CD8-positive, alpha-beta memory T cell (primary cell): ENCODE data around the gene ZNF398. TPM values are rescaled to one million over a fixed set of nuclear protein-coding genes. Genes with fewer than 3 reads are reported as not detected.

Source experiments
- CTCF ChIA-PET: fragments of 350-600 bp; sonication (Branson Sonifier 250); formaldehyde crosslinking; loops from one replicate; lab custom pipeline; 2021; ENCODE audit warnings: antibody characterized with exemption; lab: Charles Lee
- POLR2A ChIA-PET: fragments of 350-600 bp; sonication (Branson Sonifier 250); formaldehyde crosslinking; loops from one replicate; lab custom pipeline; 2021; ENCODE audit warnings: antibody characterized with exemption; lab: Charles Lee
- DNase-seq, 5 donors: peaks; one replicate each; pipeline versions ENCODE4 v3.0.0 to v3.0.0-alpha.2; 2020 to 2022; ENCODE audit warnings: mixed read lengths in 1 of 5
- H3K27ac ChIP-seq: one replicate; pipeline ENCODE4 v1.7.0; 2013; ENCODE audit warnings: low read depth, mild to moderate bottlenecking, low read length, moderate library complexity
- H3K27me3 ChIP-seq: 2 replicates; pipeline ENCODE4 v1.7.0; 2013; ENCODE audit warnings: low read length, mild to moderate bottlenecking; ENCODE audit not compliant: insufficient read depth, poor library complexity, severe bottlenecking
- H3K36me3 ChIP-seq: 2 replicates; pipeline ENCODE4 v1.7.0; 2013; ENCODE audit warnings: mild to moderate bottlenecking, low read length, moderate library complexity; ENCODE audit not compliant: insufficient read depth
- H3K4me1 ChIP-seq: 2 replicates; pipeline ENCODE4 v1.7.0; 2013; ENCODE audit warnings: mild to moderate bottlenecking, low read length, moderate library complexity; ENCODE audit not compliant: insufficient read depth
- H3K4me3 ChIP-seq: 2 replicates; pipeline ENCODE4 v1.7.0; 2013; ENCODE audit warnings: mild to moderate bottlenecking, low read length
- H3K9me3 ChIP-seq: 2 replicates; pipeline ENCODE4 v1.7.0; 2013; ENCODE audit warnings: mild to moderate bottlenecking, low read length
- H3K27ac Mint-ChIP-seq, 8 donors: one replicate each; pipeline ENCODE4 v1.8.0; 2020 to 2021; ENCODE audit warnings: mixed read lengths in 8 of 8, mild to moderate bottlenecking in 6 of 8, inconsistent platforms in 3 of 8, moderate library complexity in 3 of 8
- H3K27me3 Mint-ChIP-seq, 2 donors: one replicate each; pipeline ENCODE4 v1.8.0; 2020 to 2021; ENCODE audit warnings: mixed read lengths in 2 of 2, mild to moderate bottlenecking in 1 of 2, moderate library complexity in 1 of 2
- H3K36me3 Mint-ChIP-seq, 3 donors: one replicate each; pipeline ENCODE4 v1.8.0; 2020 to 2021; ENCODE audit warnings: mixed read lengths in 3 of 3, inconsistent platforms in 1 of 3, mild to moderate bottlenecking in 1 of 3
- H3K4me1 Mint-ChIP-seq, 3 donors: one replicate each; pipeline ENCODE4 v1.8.0; 2020 to 2021; ENCODE audit warnings: mixed read lengths in 3 of 3, inconsistent platforms in 1 of 3, mild to moderate bottlenecking in 1 of 3
- H3K4me3 Mint-ChIP-seq, 7 donors: one replicate each; pipeline ENCODE4 v1.8.0; 2020 to 2021; ENCODE audit warnings: mixed read lengths in 7 of 7, mild to moderate bottlenecking in 6 of 7, moderate library complexity in 4 of 7, inconsistent platforms in 2 of 7
- H3K9me3 Mint-ChIP-seq, 5 donors: one replicate each; pipeline ENCODE4 v1.8.0; 2020 to 2022; ENCODE audit warnings: mixed read lengths in 5 of 5, mild to moderate bottlenecking in 3 of 5, moderate library complexity in 2 of 5, inconsistent platforms in 1 of 5
- polyA plus RNA-seq: library from polyadenylated mRNA; unstranded; fragments of 300-500 nt; fragmentation: Illumina TruSeq; gene quantifications from one replicate; pipeline ENCODE4 v1.2.3, GENCODE V29; 2021
- total RNA-seq, 2 experiments: library from RNA; stranded (reverse); gene quantifications; one replicate each; pipeline ENCODE4 v1.2.3, GENCODE V29; 2021

Gene ZNF398, protein sequence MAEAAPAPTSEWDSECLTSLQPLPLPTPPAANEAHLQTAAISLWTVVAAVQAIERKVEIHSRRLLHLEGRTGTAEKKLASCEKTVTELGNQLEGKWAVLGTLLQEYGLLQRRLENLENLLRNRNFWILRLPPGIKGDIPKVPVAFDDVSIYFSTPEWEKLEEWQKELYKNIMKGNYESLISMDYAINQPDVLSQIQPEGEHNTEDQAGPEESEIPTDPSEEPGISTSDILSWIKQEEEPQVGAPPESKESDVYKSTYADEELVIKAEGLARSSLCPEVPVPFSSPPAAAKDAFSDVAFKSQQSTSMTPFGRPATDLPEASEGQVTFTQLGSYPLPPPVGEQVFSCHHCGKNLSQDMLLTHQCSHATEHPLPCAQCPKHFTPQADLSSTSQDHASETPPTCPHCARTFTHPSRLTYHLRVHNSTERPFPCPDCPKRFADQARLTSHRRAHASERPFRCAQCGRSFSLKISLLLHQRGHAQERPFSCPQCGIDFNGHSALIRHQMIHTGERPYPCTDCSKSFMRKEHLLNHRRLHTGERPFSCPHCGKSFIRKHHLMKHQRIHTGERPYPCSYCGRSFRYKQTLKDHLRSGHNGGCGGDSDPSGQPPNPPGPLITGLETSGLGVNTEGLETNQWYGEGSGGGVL
- total RNA-seq (10 to 100 TPM; 15.7 to 16.4 TPM), polyA plus RNA-seq (13.0 TPM)

DNA sequence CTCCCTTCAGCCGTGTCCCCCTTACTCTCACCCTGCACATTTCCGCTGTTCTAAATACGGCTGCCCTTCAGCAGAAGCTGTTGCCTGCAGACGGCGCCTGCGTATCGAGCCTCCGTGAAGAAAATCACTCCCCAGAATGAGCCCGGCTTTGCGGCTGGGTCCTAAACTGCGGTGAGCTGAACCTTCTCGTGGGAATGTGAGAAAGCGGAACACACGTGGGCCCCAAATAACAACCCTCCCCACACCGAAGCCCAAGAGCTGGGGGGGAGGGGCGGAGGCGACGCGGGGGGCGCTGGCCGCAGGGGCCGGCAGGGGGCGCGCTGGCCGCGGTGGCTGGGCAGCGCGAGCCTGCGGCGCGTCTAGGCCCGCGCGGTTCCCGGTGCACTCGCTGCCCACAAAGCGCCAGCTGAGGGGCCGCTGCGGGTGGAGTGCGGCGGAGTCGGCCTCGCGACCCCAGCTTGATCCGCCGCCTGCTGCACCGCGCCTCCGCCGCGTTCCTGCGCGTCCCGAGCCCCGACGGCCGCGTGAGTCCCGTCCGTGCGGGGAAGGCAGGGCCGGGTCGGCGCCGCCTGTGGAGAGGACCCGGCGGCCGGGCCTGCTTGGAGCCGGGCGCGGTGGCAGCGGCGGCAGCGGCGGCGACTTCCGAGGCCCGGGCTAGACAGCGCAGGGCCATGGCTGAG lies at the start of gene ZNF398:
ZNF398 (plus strand) TSS at position 382 of the 680 bp plus-strand sequence; CDS start at position 672, 290 bp downstream.
- POLR2A ChIA-PET = interaction anchor here (0.6 to 3.3 kb wide), 9 partner anchors 11 to 447 kb away, joined by 3 to 34 read pairs (median 4); partner anchors contain the start of genes ZNF282, ZNF425 and ZNF786

DNA sequence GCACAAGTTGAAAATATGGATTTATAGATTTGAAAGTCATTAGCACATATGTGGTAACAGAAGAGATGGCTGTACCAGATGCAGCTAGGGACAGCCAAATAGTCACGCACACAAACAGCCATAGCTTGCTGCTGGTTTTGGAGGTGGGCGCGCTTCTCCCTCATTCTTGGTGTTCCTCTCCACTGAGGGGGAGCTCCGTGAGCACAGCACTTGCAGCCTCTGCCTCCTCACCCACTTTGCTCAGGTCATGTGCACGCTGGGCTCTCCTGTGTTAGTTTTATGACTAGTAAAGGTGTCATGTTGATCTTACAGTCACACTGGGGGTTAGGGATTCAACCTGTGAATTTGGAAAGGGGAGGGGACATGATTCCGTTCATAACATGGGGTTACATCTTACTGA lies 48.2 kb upstream of the ZNF398 start:
- Mint-ChIP-seq H3K27me3 (no peaks in the 10 kb centered on the region), H3K4me1 (no peaks in the 10 kb centered on the region), H3K9me3 (no peaks in the 10 kb centered on the region), H3K36me3 (peaks cover 0 to 4% (median 0%) of the 10 kb centered on the region in 3 donors), H3K27ac (peak overlapping the region in 1 of 8 donors; percentile 72), H3K4me3 (no peak overlapping the region)
- H3K36me3 ChIP-seq = no peaks in the 10 kb centered on the region
- ChIA-PET CTCF (interaction anchor here (1.3 kb wide), 1 partner anchor 8 kb away, joined by 3 read pairs; no protein-coding TSS in a partner anchor), POLR2A (no interaction called here)
- DNase-seq = no peak
- H3K4me3 ChIP-seq = no peak overlapping the region
- H3K9me3 ChIP-seq = no peaks in the 10 kb centered on the region
- H3K4me1 ChIP-seq = no peaks in the 10 kb centered on the region
- H3K27me3 ChIP-seq = no peaks in the 10 kb centered on the region
- no peak overlapping the region for H3K27ac ChIP-seq

More for the DNA sequence above, at the start of gene ZNF398:
- H3K27ac ChIP-seq = peak within 1 kb of the TSS; percentile 64
- H3K4me1 ChIP-seq = peaks cover 16% of the 10 kb centered on the region
- H3K36me3 ChIP-seq = no peaks in the 10 kb centered on the region
- peak within 1 kb of the TSS; percentile 80 to 98 (median 90) for H3K4me3 Mint-ChIP-seq
- H3K36me3 Mint-ChIP-seq = peaks cover 0 to 11% (median 0%) of the 10 kb centered on the region in 3 donors
- peak; percentile 70 to 86 (median 81) for DNase-seq
- no peaks in the 10 kb centered on the region for H3K27me3 ChIP-seq
- H3K9me3 Mint-ChIP-seq = no peaks in the 10 kb centered on the region
- CTCF ChIA-PET = interaction anchor here (0.8 to 4.8 kb wide), 14 partner anchors 10 to 548 kb away, joined by 3 to 61 read pairs (median 6); partner anchors contain the start of genes ZNF282 and ZNF425
- peak within 1 kb of the TSS; percentile 75 to 97 (median 94) for H3K27ac Mint-ChIP-seq
- H3K27me3 Mint-ChIP-seq = no peaks in the 10 kb centered on the region
- no peaks in the 10 kb centered on the region for H3K9me3 ChIP-seq
- H3K4me3 ChIP-seq = peak within 1 kb of the TSS; percentile 64
- peaks cover 26 to 46% (median 36%) of the 10 kb centered on the region in 3 donors for H3K4me1 Mint-ChIP-seq

DNA sequence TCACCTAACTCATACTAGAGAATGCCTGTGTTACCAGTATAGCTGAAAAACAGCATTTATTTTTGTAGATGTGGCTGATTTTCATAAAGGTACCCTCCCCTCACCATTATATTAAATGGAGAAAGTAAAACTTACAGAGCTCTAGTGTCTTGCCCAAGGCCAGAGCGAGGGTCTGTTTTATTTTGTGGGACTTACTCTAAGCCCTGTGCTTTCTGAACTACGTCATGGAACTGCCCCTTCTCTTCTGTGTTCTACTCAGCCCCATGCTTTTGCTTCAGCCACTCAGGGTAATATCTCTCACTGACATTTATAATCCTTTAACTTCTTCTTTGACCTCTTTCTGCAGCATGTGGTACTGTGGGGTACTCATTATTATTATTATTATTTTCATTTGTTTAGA lies 46.4 kb upstream of the ZNF398 start:
- no peaks in the 10 kb centered on the region for H3K9me3 ChIP-seq
- H3K27me3 ChIP-seq = no peaks in the 10 kb centered on the region
- no peak for DNase-seq
- Mint-ChIP-seq H3K4me1 (no peaks in the 10 kb centered on the region), H3K27ac (peak overlapping the region in 2 of 8 donors; percentile 51 to 58), H3K36me3 (peaks cover 0 to 9% (median 0%) of the 10 kb centered on the region in 3 donors), H3K9me3 (no peaks in the 10 kb centered on the region), H3K27me3 (no peaks in the 10 kb centered on the region), H3K4me3 (no peak overlapping the region)
- no peak overlapping the region for H3K27ac ChIP-seq
- no peaks in the 10 kb centered on the region for H3K4me1 ChIP-seq
- H3K4me3 ChIP-seq = no peak overlapping the region
- CTCF ChIA-PET = no interaction called here
- POLR2A ChIA-PET = no interaction called here
- no peaks in the 10 kb centered on the region for H3K36me3 ChIP-seq

DNA sequence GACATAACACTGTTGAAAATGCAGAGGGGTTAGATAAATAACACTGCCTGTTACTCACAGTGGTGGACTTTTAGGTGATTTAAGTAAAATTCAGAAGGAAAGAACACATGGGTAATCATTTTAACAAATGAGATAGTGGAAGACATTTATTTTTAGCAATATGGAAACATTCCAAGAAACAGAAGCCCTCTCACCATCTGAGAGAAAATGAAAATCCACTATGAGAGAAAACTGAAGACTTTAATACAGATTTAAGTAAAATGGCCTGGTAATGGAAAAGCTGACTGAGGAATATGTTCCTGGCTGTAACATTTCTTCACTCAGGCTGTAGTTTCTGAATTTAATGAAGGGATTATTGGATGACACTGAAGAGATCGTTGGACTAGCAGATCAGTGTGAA lies 44.6 kb upstream of the ZNF398 start:
- Histone ChIP-seq H3K36me3 (no peaks in the 10 kb centered on the region), H3K4me1 (no peaks in the 10 kb centered on the region), H3K27ac (no peak overlapping the region), H3K9me3 (no peaks in the 10 kb centered on the region), H3K27me3 (no peaks in the 10 kb centered on the region), H3K4me3 (no peak overlapping the region)
- no peak for DNase-seq
- ChIA-PET CTCF (no interaction called here), POLR2A (no interaction called here)
- H3K27ac Mint-ChIP-seq = no peak overlapping the region
- H3K4me3 Mint-ChIP-seq = no peak overlapping the region
- H3K36me3 Mint-ChIP-seq = peaks cover 0 to 9% (median 0%) of the 10 kb centered on the region in 3 donors
- H3K4me1 Mint-ChIP-seq = no peaks in the 10 kb centered on the region
- no peaks in the 10 kb centered on the region for H3K27me3 Mint-ChIP-seq
- no peaks in the 10 kb centered on the region for H3K9me3 Mint-ChIP-seq

DNA sequence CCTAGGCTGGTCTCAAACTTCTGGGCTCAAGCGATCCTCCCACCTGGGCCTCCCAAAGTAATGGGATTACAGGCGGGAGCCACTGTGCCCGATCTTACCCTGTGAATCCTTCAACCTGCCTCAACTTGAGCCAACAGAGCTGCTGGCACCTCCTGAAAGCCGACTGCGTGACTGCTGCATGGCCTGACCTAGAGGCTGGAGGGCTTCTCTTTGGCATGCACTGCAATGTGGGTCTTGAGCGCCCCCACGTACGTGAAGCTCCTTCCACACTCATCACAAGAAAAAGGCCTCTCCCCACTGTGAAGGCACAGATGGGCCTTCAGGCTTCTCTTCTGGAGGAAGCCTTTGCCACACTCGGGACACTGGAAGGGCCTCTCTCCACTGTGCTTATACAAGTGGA lies 43.8 kb upstream of the ZNF398 start:
- no peak overlapping the region for H3K4me3 ChIP-seq
- no peak overlapping the region for H3K27ac Mint-ChIP-seq
- no peaks in the 10 kb centered on the region for H3K36me3 ChIP-seq
- H3K9me3 Mint-ChIP-seq = no peaks in the 10 kb centered on the region
- no peaks in the 10 kb centered on the region for H3K4me1 Mint-ChIP-seq
- DNase-seq = no peak
- no peaks in the 10 kb centered on the region for H3K9me3 ChIP-seq
- ChIA-PET CTCF (interaction anchor here (1.4 to 1.7 kb wide), 2 partner anchors 10 to 13 kb away, joined by 3 to 4 read pairs; partner anchors contain the start of gene ZNF786), POLR2A (no interaction called here)
- H3K36me3 Mint-ChIP-seq = peaks cover 0 to 9% (median 0%) of the 10 kb centered on the region in 3 donors
- no peak overlapping the region for H3K4me3 Mint-ChIP-seq
- no peaks in the 10 kb centered on the region for H3K4me1 ChIP-seq
- no peaks in the 10 kb centered on the region for H3K27me3 ChIP-seq
- H3K27ac ChIP-seq = no peak overlapping the region
- no peaks in the 10 kb centered on the region for H3K27me3 Mint-ChIP-seq

DNA sequence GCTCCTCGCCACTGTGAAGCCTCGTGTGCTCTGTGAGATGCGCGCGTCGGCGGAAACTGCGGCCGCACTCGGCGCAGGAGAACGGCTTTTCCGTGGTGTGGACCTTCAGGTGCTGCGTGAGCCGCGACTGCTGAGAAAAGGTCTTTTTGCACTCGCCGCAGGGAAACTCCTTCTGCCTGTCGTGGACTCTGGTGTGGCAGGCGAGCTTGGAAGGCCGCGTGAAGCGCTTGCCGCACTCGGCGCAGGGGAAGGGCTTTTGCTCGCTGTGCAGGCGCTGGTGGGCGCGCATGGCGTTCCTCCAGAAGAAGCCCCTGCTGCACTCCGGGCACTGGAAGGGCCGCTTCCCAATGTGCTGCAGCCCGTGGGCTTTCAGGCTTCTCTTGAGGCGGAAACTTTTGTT lies 43.0 kb upstream of the ZNF398 start:
- Mint-ChIP-seq H3K27me3 (no peaks in the 10 kb centered on the region), H3K27ac (peak overlapping the region in 1 of 8 donors; percentile 24), H3K36me3 (peaks cover 0 to 9% (median 0%) of the 10 kb centered on the region in 3 donors), H3K4me3 (no peak overlapping the region), H3K4me1 (no peaks in the 10 kb centered on the region), H3K9me3 (no peaks in the 10 kb centered on the region)
- no peak for DNase-seq
- Histone ChIP-seq H3K4me3 (no peak overlapping the region), H3K9me3 (no peaks in the 10 kb centered on the region), H3K36me3 (no peaks in the 10 kb centered on the region), H3K27me3 (no peaks in the 10 kb centered on the region), H3K27ac (no peak overlapping the region), H3K4me1 (no peaks in the 10 kb centered on the region)
- CTCF ChIA-PET = interaction anchor here (1.4 to 1.7 kb wide), 2 partner anchors 11 to 13 kb away, joined by 3 to 4 read pairs; partner anchors contain the start of gene ZNF786
- POLR2A ChIA-PET = no interaction called here

DNA sequence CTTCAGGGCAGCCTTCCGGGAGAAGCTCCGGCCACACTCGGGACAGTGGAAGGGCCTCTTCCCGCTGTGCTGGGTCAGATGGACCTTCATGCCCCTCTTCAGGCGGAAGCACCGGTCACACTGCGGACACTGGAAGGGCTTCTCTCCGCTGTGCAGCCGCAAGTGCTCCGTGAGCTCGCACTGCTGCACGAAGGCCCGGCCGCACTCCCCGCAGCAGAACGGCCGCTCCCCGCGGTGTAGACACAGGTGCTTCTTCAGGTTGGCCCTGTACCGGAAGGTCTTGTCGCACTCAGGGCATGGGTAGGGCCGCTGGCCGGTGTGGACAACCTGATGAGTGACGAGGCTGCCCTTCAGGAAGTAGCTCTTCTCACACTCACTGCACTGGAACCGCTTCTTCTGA lies 42.5 kb upstream of the ZNF398 start:
- no peaks in the 10 kb centered on the region for H3K27me3 ChIP-seq
- peaks cover 0 to 9% (median 0%) of the 10 kb centered on the region in 3 donors for H3K36me3 Mint-ChIP-seq
- POLR2A ChIA-PET = no interaction called here
- no peaks in the 10 kb centered on the region for H3K9me3 ChIP-seq
- CTCF ChIA-PET = interaction anchor here (1.7 kb wide), 1 partner anchor 14 kb away, joined by 3 read pairs; the partner anchor contains the start of gene ZNF786
- no peaks in the 10 kb centered on the region for H3K4me1 Mint-ChIP-seq
- no peak overlapping the region for H3K27ac Mint-ChIP-seq
- no peaks in the 10 kb centered on the region for H3K36me3 ChIP-seq
- H3K27me3 Mint-ChIP-seq = no peaks in the 10 kb centered on the region
- H3K9me3 Mint-ChIP-seq = no peaks in the 10 kb centered on the region
- no peak overlapping the region for H3K4me3 Mint-ChIP-seq
- no peak overlapping the region for H3K27ac ChIP-seq
- DNase-seq = no peak
- no peaks in the 10 kb centered on the region for H3K4me1 ChIP-seq
- H3K4me3 ChIP-seq = no peak overlapping the region
